Common myeloid progenitor, CD34-positive (primary cell): ENCODE measurements around the gene LMOD3.
A peak's percentile ranks its signal among the peaks of the same experiment; 100 is the strongest.

Experiments used
- CTCF ChIA-PET: fragments of 350-600 bp; sonication (Branson Sonifier 250); formaldehyde crosslinking; loops from one replicate; lab custom pipeline; 2021; ENCODE audit warnings: antibody characterized with exemption; lab: Charles Lee
- POLR2A ChIA-PET: fragments of 350-600 bp; sonication (Branson Sonifier 250); formaldehyde crosslinking; loops from one replicate; lab custom pipeline; 2021; ENCODE audit warnings: antibody characterized with exemption; lab: Charles Lee
- DNase-seq, 3 donors: peaks; one replicate each; pipeline versions ENCODE4 v3.0.0 to v3.0.0-alpha.2; 2013
- H3K27ac ChIP-seq, 2 experiments: 1 replicate in 1 of 2; 2 replicates in 1 of 2; pipeline ENCODE4 v1.7.0; 2013; ENCODE audit warnings: inconsistent platforms in 2 of 2, low read length in 2 of 2, mild to moderate bottlenecking in 2 of 2, low read depth in 1 of 2, moderate library complexity in 1 of 2; ENCODE audit not compliant: severe bottlenecking in 2 of 2, insufficient read depth in 1 of 2, poor library complexity in 1 of 2
- H3K27me3 ChIP-seq, 5 experiments: replicated peaks in 2 of 5; 1 replicate in 3 of 5; 2 replicates in 2 of 5; pipeline versions ENCODE4 v1.6.1 to v1.7.0; 2013; ENCODE audit warnings: low read length in 4 of 5, mild to moderate bottlenecking in 2 of 5, moderate library complexity in 2 of 5, inconsistent platforms in 1 of 5; ENCODE audit not compliant: insufficient read depth in 5 of 5, control insufficient read depth in 4 of 5
- H3K36me3 ChIP-seq, 4 experiments: 1 replicate in 2 of 4; 2 replicates in 2 of 4; pipeline versions ENCODE4 v1.6.1 to v1.7.0; 2013; ENCODE audit warnings: low read length in 3 of 4, control low read depth in 1 of 4, mild to moderate bottlenecking in 1 of 4; ENCODE audit not compliant: control insufficient read depth in 4 of 4, insufficient read depth in 4 of 4
- H3K4me1 ChIP-seq, 4 experiments: 1 replicate in 3 of 4; 2 replicates in 1 of 4; pipeline versions ENCODE4 v1.6.1 to v1.7.1; 2013; ENCODE audit warnings: low read length in 3 of 4, mild to moderate bottlenecking in 3 of 4, control low read depth in 1 of 4, inconsistent platforms in 1 of 4, moderate library complexity in 1 of 4; ENCODE audit not compliant: control insufficient read depth in 4 of 4, insufficient read depth in 4 of 4; ENCODE audit errors: control extremely low read depth in 1 of 4
- H3K4me3 ChIP-seq, 7 experiments: 1 replicate in 4 of 7; 2 replicates in 3 of 7; pipeline versions ENCODE4 v1.5.1 to v1.7.0; 2013; ENCODE audit warnings: mild to moderate bottlenecking in 7 of 7, low read length in 6 of 7, moderate library complexity in 6 of 7, inconsistent platforms in 2 of 7, low read depth in 2 of 7, control low read depth in 1 of 7; ENCODE audit not compliant: insufficient read depth in 4 of 7, control insufficient read depth in 1 of 7; ENCODE audit errors: extremely low read depth in 1 of 7
- H3K9me3 ChIP-seq, 5 experiments: 1 replicate in 4 of 5; 2 replicates in 1 of 5; pipeline versions ENCODE4 v1.6.1 to v1.7.1; 2013; ENCODE audit warnings: low read length in 4 of 5, mild to moderate bottlenecking in 2 of 5, inconsistent platforms in 1 of 5, low read depth in 1 of 5, moderate library complexity in 1 of 5; ENCODE audit not compliant: control insufficient read depth in 4 of 5, insufficient read depth in 2 of 5; ENCODE audit errors: control extremely low read depth in 1 of 5
- WGBS: methylation state at CpG from one replicate; pipeline ENCODE4 v1.1.5; 2013; ENCODE audit not compliant: insufficient coverage; 5-methylcytosine and 5-hydroxymethylcytosine counted together

The LMOD3 gene

DNA sequence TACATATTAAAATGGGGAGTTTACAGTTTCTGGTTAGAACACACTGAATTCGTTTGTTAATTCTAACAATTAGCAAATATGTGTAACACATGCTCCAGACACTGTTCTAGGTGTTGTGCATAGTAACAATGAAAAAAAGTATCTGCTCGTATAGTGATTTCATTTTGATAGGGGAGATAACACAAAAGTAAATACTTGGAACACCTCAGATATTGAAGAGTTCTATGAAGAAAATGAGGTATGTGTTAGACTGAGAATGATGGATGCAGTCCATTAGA, 63.5 kb downstream of the LMOD3 start:
- WGBS = 80% methylated on average over 1 of the region's 2 CpGs
- DNase-seq = no peak
- Histone ChIP-seq H3K4me3 (no peak overlapping the region), H3K27ac (peak overlapping the region; percentile 48 to 75), H3K4me1 (peaks cover 6 to 15% (median 10%) of the 10 kb centered on the region in 4 experiments), H3K27me3 (no peaks in the 10 kb centered on the region), H3K9me3 (no peaks in the 10 kb centered on the region), H3K36me3 (peaks cover 9 to 73% (median 40%) of the 10 kb centered on the region in 4 experiments)
- ChIA-PET CTCF (interaction anchor here (1.0 to 1.3 kb wide), 3 partner anchors 15 to 26 kb away, joined by 3 to 4 read pairs (median 3); partner anchors contain the start of gene ARL6IP5), POLR2A (no interaction called here)

DNA sequence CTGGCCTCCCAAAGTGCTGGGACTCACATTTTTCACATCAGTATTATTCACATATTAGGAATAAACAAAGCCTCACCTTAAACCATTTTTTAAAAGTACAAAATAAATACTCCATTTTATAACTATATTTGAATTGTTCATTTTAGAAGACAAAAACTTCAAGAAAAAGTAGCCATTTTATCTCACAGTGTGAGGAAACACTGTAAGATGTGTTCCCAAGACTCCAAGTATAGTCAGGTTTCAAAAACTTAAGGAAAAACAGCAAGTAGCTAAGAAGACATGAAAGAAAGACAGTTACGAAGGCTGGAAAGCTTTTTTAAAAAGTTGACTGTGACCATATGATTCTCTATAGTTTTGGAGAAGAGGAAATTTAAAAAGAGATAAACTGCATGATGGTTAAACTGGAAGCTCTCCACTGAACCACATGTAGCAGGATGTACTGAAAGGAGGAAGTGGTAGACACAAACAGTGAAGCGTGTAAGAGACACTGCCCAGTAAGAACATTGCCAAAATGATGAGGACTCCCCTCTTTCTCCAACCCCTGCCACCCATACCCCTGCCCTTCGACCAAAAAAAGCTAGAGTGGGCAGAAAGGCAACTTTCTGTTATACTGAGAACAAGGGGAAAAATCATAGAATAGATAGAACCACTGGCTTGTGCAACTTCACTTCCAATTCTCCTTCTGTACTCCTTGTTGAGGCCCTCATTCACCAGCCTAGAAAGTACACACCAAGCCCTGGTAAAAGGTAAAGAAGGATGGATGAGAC, 64.0 kb downstream of the LMOD3 start:
- ChIA-PET CTCF (interaction anchor here (1.0 to 1.9 kb wide), 6 partner anchors 14 to 265 kb away, joined by 3 to 5 read pairs (median 4); partner anchors contain the start of genes ARL6IP5 and LMOD3), POLR2A (no interaction called here)
- peaks cover 6 to 15% (median 10%) of the 10 kb centered on the region in 4 experiments for H3K4me1 ChIP-seq
- peak overlapping the region; percentile 48 to 75 for H3K27ac ChIP-seq
- H3K36me3 ChIP-seq = peaks cover 9 to 68% (median 40%) of the 10 kb centered on the region in 4 experiments
- peak overlapping the region in 2 of 7 experiments; percentile 32 to 33 for H3K4me3 ChIP-seq
- H3K27me3 ChIP-seq = no peaks in the 10 kb centered on the region
- no peaks in the 10 kb centered on the region for H3K9me3 ChIP-seq
- 0% methylated on average over 2 of the region's 3 CpGs for WGBS
- DNase-seq = peak; percentile 45 to 83 (median 72)
